WTC11 (cell line): Measurements from ENCODE around the gene SPNS3.

Source experiments
- GRHL2 ChIP-seq: fragments of 250-450 bp; sonication (Bioruptor Pico); IDR thresholded peaks from 2 replicates; pipeline ENCODE4 v1.8.0; 2022; ENCODE audit warnings: mild to moderate bottlenecking, moderate library complexity; ENCODE audit not compliant: insufficient replicate concordance, severe bottlenecking
- ZNF263 ChIP-seq: sonication (generic); formaldehyde crosslinking; IDR thresholded peaks from 2 replicates; pipeline ENCODE4 v1.8.1; 2022; ENCODE audit warnings: low read depth, mild to moderate bottlenecking, moderate library complexity, missing genetic modification reagents

DNA sequence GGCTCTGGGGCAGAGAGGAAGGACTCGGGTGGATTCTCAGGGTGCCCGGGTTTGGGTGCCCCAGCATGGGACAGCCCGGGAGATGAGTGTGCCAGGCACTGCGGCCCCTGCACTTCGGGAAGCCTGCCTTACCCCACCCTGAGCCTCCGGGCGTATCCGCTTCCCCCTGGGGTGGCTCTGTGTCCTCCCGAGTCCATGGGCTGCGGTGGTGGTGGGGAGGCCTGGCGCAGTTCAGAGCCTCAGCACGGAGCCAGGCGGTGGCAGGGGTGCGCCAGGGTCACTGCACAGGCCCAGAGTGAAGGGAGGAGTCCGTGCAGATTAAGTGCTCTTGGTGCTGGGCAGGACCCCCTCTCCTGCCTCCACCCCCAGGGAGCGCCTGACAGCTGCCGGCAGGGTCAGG, 100.8 kb downstream of the SPNS3 start:
- TF ChIP-seq GRHL2 (CRISPR knock-in tag) (no peak), ZNF263 (no peak)
